ENCODE results near the gene IL21. TPM values are rescaled to one million over a fixed set of nuclear protein-coding genes. Genes with fewer than 3 reads are reported as not detected.
A peak's percentile ranks its signal among the peaks of the same experiment; 100 is the strongest.

Gene IL21
- polyA plus RNA-seq, 1 experiment, result not detected

GRCh38 chr4:122584519-122584918 lies 36.3 kb downstream of the IL21 start:
- no peaks in the 10 kb centered on the region for H3K27me3 ChIP-seq (ENCODE audit: control insufficient read depth, insufficient read depth, low read length)
- peak; percentile 66 for DNase-seq (ENCODE audit: low read depth)
- no peak overlapping the region for H3K4me3 ChIP-seq (ENCODE audit: low read depth, low read length)
- no peak for TF ChIP-seq CTCF (IDR thresholded peaks at IDR 0.05; ENCODE audit: insufficient read depth, low read depth, low read length)
- POLR2A ChIA-PET, result interaction anchor here (0.8 to 1.0 kb wide), 2 partner anchors 11 to 34 kb away, joined by 3 to 4 read pairs; no protein-coding TSS in a partner anchor
- no peaks in the 10 kb centered on the region for H3K36me3 ChIP-seq (ENCODE audit: control insufficient read depth, insufficient read depth, low read length)
- CTCF ChIA-PET, result interaction anchor here (1.2 to 1.9 kb wide), 4 partner anchors 9 to 279 kb away, joined by 3 to 5 read pairs (median 4); no protein-coding TSS in a partner anchor

GRCh38 chr4:122583906-122584305 lies 37.0 kb downstream of the IL21 start:
- no peak for TF ChIP-seq CTCF (IDR thresholded peaks at IDR 0.05; ENCODE audit: insufficient read depth, low read depth, low read length)
- H3K4me3 ChIP-seq (ENCODE audit: low read depth, low read length), result no peak overlapping the region
- H3K36me3 ChIP-seq (ENCODE audit: control insufficient read depth, insufficient read depth, low read length), result no peaks in the 10 kb centered on the region
- POLR2A ChIA-PET, result interaction anchor here (1.0 kb wide), 1 partner anchor 34 kb away, joined by 4 read pairs; no protein-coding TSS in a partner anchor
- DNase-seq (ENCODE audit: low read depth), result peak; percentile 44
- CTCF ChIA-PET, result interaction anchor here (1.2 to 1.9 kb wide), 4 partner anchors 8 to 278 kb away, joined by 3 to 5 read pairs (median 4); no protein-coding TSS in a partner anchor
- H3K27me3 ChIP-seq (ENCODE audit: control insufficient read depth, insufficient read depth, low read length), result no peaks in the 10 kb centered on the region

- H3K4me3 ChIP-seq (ENCODE audit: low read depth, low read length), result no peak overlapping the region
- POLR2A ChIA-PET, result no interaction called here
- no peaks in the 10 kb centered on the region for H3K36me3 ChIP-seq (ENCODE audit: control insufficient read depth, insufficient read depth, low read length)
- no peak for DNase-seq (ENCODE audit: low read depth)
- TF ChIP-seq CTCF (IDR thresholded peaks at IDR 0.05; ENCODE audit: insufficient read depth, low read depth, low read length), result peak; percentile 81
- no peaks in the 10 kb centered on the region for H3K27me3 ChIP-seq (ENCODE audit: control insufficient read depth, insufficient read depth, low read length)
- CTCF ChIA-PET, result interaction anchor here (0.8 to 3.4 kb wide), 50 partner anchors 8 to 751 kb away, joined by 3 to 32 read pairs (median 4); partner anchors contain the start of gene TRPC3
Observed at GRCh38 chr4:122577808-122578781, 42.8 kb downstream of the IL21 start.

DNA sequence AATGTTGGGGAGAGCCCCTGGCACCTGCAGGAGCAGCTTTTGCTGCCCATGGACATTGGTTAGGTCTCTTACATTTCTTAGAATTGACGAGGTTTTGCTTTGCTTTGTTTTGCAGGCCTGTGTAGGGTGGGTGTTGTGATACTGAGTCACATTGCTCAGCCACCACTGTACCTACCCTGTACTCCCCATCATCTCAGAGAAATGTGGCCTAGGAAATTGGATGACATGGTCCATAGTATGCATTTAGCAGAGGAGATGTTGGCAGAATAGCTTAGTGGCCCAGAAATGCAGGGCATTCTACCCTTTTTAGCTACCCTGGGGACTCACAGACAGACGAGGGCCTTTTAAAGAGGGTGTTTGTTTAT lies 43.7 kb downstream of the IL21 start:
- TF ChIP-seq CTCF (IDR thresholded peaks at IDR 0.05; ENCODE audit: insufficient read depth, low read depth, low read length), result no peak
- DNase-seq (ENCODE audit: low read depth), result no peak
- Histone ChIP-seq H3K27me3 (ENCODE audit: control insufficient read depth, insufficient read depth, low read length) (no peaks in the 10 kb centered on the region), H3K4me3 (ENCODE audit: low read depth, low read length) (no peak overlapping the region), H3K36me3 (ENCODE audit: control insufficient read depth, insufficient read depth, low read length) (no peaks in the 10 kb centered on the region)
- CTCF ChIA-PET, result interaction anchor here (0.8 to 3.4 kb wide), 38 partner anchors 9 to 692 kb away, joined by 3 to 32 read pairs (median 5); partner anchors contain the start of gene TRPC3
- POLR2A ChIA-PET, result no interaction called here

All from BJ (cell line).